Tibial artery (tissue), 4 donors: ENCODE measurements around the gene RFC5.

Experiments used
- DNase-seq, 2 donors: peaks; one replicate each; pipeline ENCODE4 v3.0.0-alpha.2; 2019
- H3K27ac ChIP-seq, 2 donors: fragments of 200-600 bp; sonication (generic) in 1 of 2; 1 replicate in 1 of 2; 2 replicates in 1 of 2; pipeline ENCODE4 v1.5.1; 2018 to 2019; ENCODE audit warnings: mild to moderate bottlenecking in 1 of 2
- H3K27me3 ChIP-seq, 2 donors: fragments of 200-600 bp; sonication (generic) in 1 of 2; one replicate each; pipeline versions ENCODE4 v1.5.1 to v1.6.0; 2016 to 2019
- H3K36me3 ChIP-seq, 3 donors: fragments of 200-600 bp; sonication (generic) in 2 of 3; one replicate each; pipeline ENCODE4 v1.5.1; 2016 to 2019; ENCODE audit warnings: mild to moderate bottlenecking in 2 of 3
- H3K4me1 ChIP-seq, 4 donors: fragments of 200-600 bp; sonication (generic) in 2 of 4; 1 replicate in 3 of 4; 2 replicates in 1 of 4; pipeline ENCODE4 v1.5.1; 2016 to 2019
- H3K4me3 ChIP-seq, 2 donors: fragments of 200-600 bp; sonication (generic) in 1 of 2; 1 replicate in 1 of 2; 2 replicates in 1 of 2; pipeline ENCODE4 v1.5.1; 2018 to 2019; ENCODE audit warnings: mild to moderate bottlenecking in 2 of 2
- H3K9me3 ChIP-seq, 3 donors: fragments of 200-600 bp; sonication (generic) in 1 of 3; one replicate each; pipeline ENCODE4 v1.5.1; 2016 to 2019
- intact Hi-C: fragments of 100-400 bp; cut with DNase I; formaldehyde crosslinking; loops from one replicate; pipeline ENCODE4 v1.15.0; 2023; ENCODE audit warnings: low total_unique reads
- TF ChIP-seq, protein P1 (sequence below), 2 experiments: fragments of 200-600 bp in 1 of 2; fragments of 450-650 bp in 1 of 2; IDR thresholded peaks; one replicate each; pipeline ENCODE4 v1.5.1; 2017 to 2019; ENCODE audit warnings: antibody characterized with exemption in 2 of 2, mild to moderate bottlenecking in 1 of 2, moderate library complexity in 1 of 2

The RFC5 gene

GRCh38 chr12:118046430-118046829 is 29.9 kb downstream of the RFC5 start:
- TF ChIP-seq, protein P1, sequence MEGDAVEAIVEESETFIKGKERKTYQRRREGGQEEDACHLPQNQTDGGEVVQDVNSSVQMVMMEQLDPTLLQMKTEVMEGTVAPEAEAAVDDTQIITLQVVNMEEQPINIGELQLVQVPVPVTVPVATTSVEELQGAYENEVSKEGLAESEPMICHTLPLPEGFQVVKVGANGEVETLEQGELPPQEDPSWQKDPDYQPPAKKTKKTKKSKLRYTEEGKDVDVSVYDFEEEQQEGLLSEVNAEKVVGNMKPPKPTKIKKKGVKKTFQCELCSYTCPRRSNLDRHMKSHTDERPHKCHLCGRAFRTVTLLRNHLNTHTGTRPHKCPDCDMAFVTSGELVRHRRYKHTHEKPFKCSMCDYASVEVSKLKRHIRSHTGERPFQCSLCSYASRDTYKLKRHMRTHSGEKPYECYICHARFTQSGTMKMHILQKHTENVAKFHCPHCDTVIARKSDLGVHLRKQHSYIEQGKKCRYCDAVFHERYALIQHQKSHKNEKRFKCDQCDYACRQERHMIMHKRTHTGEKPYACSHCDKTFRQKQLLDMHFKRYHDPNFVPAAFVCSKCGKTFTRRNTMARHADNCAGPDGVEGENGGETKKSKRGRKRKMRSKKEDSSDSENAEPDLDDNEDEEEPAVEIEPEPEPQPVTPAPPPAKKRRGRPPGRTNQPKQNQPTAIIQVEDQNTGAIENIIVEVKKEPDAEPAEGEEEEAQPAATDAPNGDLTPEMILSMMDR (IDR thresholded peaks at IDR 0.05), result no peak
- no peak overlapping the region for H3K27ac ChIP-seq
- intact Hi-C loops, result no loop called here
- H3K36me3 ChIP-seq, result peaks cover 34 to 71% (median 46%) of the 10 kb centered on the region in 3 donors
- peaks cover 0 to 8% (median 0%) of the 10 kb centered on the region in 4 donors for H3K4me1 ChIP-seq
- no peaks in the 10 kb centered on the region for H3K27me3 ChIP-seq
- H3K4me3 ChIP-seq, result no peak overlapping the region
- DNase-seq, result no peak
- no peaks in the 10 kb centered on the region for H3K9me3 ChIP-seq

GRCh38 chr12:118050972-118051910 is 34.7 kb downstream of the RFC5 start:
- Histone ChIP-seq H3K27ac (peak overlapping the region in 1 of 2 donors; percentile 57), H3K36me3 (peaks cover 6 to 29% (median 21%) of the 10 kb centered on the region in 3 donors)
- intact Hi-C loops, result loop anchor here (5.0 to 10.0 kb wide), 2 partner anchors 34 to 84 kb away; partner anchors contain the start of genes PEBP1 and RFC5

GRCh38 chr12:118052324-118053070 is 36.0 kb downstream of the RFC5 start:
- Histone ChIP-seq H3K36me3 (peaks cover 6 to 29% (median 21%) of the 10 kb centered on the region in 3 donors), H3K27me3 (no peaks in the 10 kb centered on the region), H3K4me3 (peak overlapping the region in 1 of 2 donors; percentile 11), H3K9me3 (no peaks in the 10 kb centered on the region), H3K27ac (peak overlapping the region; percentile 34 to 57), H3K4me1 (peaks cover 0 to 68% (median 25%) of the 10 kb centered on the region in 4 donors)
- peak; percentile 78 to 92 for DNase-seq
- intact Hi-C loops, result loop anchor here (5.0 to 10.0 kb wide), 2 partner anchors 35 to 82 kb away; partner anchors contain the start of genes PEBP1 and RFC5
- TF ChIP-seq, protein P1 (IDR thresholded peaks at IDR 0.05), result no peak

More at GRCh38 chr12:118050972-118051910, 34.7 kb downstream of the RFC5 start:
- no peak overlapping the region for H3K4me3 ChIP-seq
- TF ChIP-seq, protein P1 (IDR thresholded peaks at IDR 0.05), result no peak
- no peak for DNase-seq
- no peaks in the 10 kb centered on the region for H3K27me3 ChIP-seq
- no peaks in the 10 kb centered on the region for H3K9me3 ChIP-seq
- peaks cover 0 to 56% (median 20%) of the 10 kb centered on the region in 4 donors for H3K4me1 ChIP-seq

DNA sequence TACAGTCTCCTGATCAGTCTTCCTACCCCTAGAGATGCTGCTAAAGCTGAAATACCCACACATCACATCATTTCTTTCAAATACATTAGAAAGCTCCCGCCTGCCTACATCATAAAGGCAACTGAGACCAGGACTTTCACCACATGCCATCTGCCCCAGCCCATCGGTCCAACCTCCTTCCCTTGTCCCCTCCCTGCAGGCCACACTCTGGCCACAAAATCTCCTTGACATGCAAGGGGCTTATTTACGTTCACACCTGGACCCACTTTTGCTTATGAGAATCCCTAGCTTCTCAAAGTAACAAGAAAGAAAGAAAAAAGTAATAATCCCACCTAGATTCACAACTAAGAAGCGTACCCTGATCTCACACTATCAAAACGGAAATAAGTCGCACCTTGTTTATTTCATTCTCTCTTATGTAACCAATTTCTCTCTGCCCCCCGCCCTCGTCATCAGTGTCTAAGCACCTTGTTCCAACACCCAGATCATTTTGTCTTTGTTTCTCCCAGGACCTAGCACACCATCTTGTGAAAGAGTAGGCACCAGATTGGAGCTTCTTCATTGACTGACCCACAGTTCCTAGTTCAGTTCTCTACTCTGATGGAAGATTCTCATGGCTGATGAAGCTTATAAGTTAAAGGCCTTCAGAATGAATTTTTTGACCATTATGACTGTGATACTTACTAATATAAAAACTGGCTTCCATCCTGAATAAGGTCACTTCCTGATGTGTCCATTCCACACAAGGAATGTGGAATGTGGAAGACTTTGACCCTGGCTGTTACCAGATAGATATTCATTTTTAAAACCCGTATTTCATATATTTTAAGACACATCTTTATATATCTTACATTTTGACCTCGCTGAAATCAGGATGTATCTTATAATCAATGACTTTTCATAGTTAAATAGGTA is 36.8 kb downstream of the RFC5 start:
- Histone ChIP-seq H3K27ac (peak overlapping the region; percentile 34 to 57), H3K4me3 (no peak overlapping the region)
- TF ChIP-seq, protein P1 (IDR thresholded peaks at IDR 0.05), result no peak

More for the DNA sequence above, 36.8 kb downstream of the RFC5 start:
- peaks cover 6 to 22% (median 21%) of the 10 kb centered on the region in 3 donors for H3K36me3 ChIP-seq
- no peak for DNase-seq
- H3K27me3 ChIP-seq, result no peaks in the 10 kb centered on the region
- intact Hi-C loops, result loop anchor here (5.0 to 10.0 kb wide), 2 partner anchors 36 to 81 kb away; partner anchors contain the start of genes PEBP1 and RFC5
- peaks cover 0 to 68% (median 25%) of the 10 kb centered on the region in 4 donors for H3K4me1 ChIP-seq
- no peaks in the 10 kb centered on the region for H3K9me3 ChIP-seq
